Keratinocyte (primary cell): Measurements from ENCODE around the gene STX10.

Source experiments
- EZH2 ChIP-seq: IDR thresholded peaks from one replicate; pipeline ENCODE4 v1.6.1; 2012; ENCODE audit warnings: inconsistent platforms, mild to moderate bottlenecking, low read length, moderate library complexity
- TF ChIP-seq, protein P1 (sequence below), 3 experiments: IDR thresholded peaks in 1 of 3; conservative IDR thresholded peaks in 1 of 3; optimal IDR thresholded peaks in 1 of 3; 2 replicates in 2 of 3; 3 replicates in 1 of 3; pipeline versions ENCODE3 to v1.5.1; 2011; ENCODE audit warnings: low read length in 3 of 3, mild to moderate bottlenecking in 3 of 3, moderate library complexity in 2 of 3, control low read depth in 1 of 3, inconsistent platforms in 1 of 3; ENCODE audit not compliant: insufficient read depth in 2 of 3; ENCODE audit errors: extremely low read depth in 1 of 3

DNA sequence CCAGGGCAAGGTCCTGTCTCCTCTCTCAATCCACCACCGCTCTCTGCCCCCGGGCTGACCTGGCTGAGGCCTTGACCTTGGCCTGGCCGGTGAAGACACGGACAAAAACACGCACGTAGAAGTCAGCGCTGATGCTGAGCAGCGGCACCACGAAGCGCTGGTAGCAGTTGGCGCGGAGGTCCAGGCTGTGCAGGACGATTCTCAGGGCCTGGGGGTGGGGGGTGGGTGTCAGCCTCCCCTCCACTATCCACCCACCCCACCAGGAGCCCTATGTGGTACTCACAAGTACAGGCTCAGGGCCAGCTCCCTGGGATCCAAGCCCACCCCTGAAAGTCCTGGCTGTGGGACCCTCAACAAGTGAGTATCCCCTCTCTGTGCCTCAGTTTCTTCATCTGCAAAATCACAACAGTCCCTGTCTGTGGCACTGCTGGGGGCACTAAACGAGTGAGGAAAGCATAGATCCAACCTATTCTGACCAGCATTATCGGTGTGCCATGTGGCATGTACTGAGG, 40.0 kb downstream of the STX10 start:
- TF ChIP-seq, protein P1, sequence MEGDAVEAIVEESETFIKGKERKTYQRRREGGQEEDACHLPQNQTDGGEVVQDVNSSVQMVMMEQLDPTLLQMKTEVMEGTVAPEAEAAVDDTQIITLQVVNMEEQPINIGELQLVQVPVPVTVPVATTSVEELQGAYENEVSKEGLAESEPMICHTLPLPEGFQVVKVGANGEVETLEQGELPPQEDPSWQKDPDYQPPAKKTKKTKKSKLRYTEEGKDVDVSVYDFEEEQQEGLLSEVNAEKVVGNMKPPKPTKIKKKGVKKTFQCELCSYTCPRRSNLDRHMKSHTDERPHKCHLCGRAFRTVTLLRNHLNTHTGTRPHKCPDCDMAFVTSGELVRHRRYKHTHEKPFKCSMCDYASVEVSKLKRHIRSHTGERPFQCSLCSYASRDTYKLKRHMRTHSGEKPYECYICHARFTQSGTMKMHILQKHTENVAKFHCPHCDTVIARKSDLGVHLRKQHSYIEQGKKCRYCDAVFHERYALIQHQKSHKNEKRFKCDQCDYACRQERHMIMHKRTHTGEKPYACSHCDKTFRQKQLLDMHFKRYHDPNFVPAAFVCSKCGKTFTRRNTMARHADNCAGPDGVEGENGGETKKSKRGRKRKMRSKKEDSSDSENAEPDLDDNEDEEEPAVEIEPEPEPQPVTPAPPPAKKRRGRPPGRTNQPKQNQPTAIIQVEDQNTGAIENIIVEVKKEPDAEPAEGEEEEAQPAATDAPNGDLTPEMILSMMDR (optimal IDR thresholded peaks at IDR 0.05 in 1 of 3, IDR thresholded peaks at IDR 0.05 in 1 of 3, conservative IDR thresholded peaks at IDR 0.05 in 1 of 3; ENCODE audit: extremely low read depth in 1 of 3, insufficient read depth in 2 of 3, low read length in 3 of 3): no peak
- TF ChIP-seq EZH2: no peak
